ENCODE results near the gene MRPS24.

The MRPS24 gene

DNA sequence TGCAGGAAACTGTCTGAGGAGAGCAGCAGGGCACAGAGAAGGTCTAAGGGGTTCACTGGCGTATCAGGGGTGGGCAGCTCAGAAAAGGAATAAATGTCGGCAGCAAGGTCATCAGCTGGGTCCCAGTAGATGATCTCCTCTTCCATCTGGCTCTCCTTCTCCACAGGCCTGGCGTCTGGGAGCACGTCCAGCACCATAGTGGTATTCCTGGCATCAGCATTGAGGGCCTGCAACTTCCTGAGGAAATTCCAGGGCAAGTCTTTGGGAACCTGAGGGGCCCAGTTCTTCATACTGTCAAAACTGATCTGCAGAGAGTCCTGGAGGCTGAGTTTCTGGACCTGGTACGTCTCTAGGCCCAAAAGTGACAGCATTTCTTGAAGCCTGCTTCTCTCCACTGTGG, 9.6 kb upstream of the MRPS24 start:
- H3K4me2 ChIP-seq (ENCODE audit: low read length), result no peak overlapping the region
- H3K79me2 ChIP-seq (ENCODE audit: low read length), result no peaks in the 10 kb centered on the region
- H3K27ac ChIP-seq (ENCODE audit: low read length), result no peak overlapping the region
- H3K27me3 ChIP-seq (ENCODE audit: low read depth, low read length), result no peaks in the 10 kb centered on the region
- H3K9ac ChIP-seq (ENCODE audit: low read length), result no peak overlapping the region
- no peak overlapping the region for H2AFZ ChIP-seq (ENCODE audit: low read depth, low read length)
- H3K9me3 ChIP-seq (ENCODE audit: insufficient read depth, low read length), result no peaks in the 10 kb centered on the region
- H3K36me3 ChIP-seq (replicated peaks; ENCODE audit: low read depth, low read length), result peaks cover 45% of the 10 kb centered on the region
- TF ChIP-seq, protein P1, sequence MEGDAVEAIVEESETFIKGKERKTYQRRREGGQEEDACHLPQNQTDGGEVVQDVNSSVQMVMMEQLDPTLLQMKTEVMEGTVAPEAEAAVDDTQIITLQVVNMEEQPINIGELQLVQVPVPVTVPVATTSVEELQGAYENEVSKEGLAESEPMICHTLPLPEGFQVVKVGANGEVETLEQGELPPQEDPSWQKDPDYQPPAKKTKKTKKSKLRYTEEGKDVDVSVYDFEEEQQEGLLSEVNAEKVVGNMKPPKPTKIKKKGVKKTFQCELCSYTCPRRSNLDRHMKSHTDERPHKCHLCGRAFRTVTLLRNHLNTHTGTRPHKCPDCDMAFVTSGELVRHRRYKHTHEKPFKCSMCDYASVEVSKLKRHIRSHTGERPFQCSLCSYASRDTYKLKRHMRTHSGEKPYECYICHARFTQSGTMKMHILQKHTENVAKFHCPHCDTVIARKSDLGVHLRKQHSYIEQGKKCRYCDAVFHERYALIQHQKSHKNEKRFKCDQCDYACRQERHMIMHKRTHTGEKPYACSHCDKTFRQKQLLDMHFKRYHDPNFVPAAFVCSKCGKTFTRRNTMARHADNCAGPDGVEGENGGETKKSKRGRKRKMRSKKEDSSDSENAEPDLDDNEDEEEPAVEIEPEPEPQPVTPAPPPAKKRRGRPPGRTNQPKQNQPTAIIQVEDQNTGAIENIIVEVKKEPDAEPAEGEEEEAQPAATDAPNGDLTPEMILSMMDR (IDR thresholded peaks at IDR 0.05; ENCODE audit: low read depth, low read length), result no peak
- no peak for TF ChIP-seq EZH2phosphoT487 (IDR thresholded peaks at IDR 0.05; ENCODE audit: low read depth)
- no peak overlapping the region for H3K4me3 ChIP-seq (ENCODE audit: low read length)
- H3K4me1 ChIP-seq (ENCODE audit: low read length), result no peaks in the 10 kb centered on the region
- no peaks in the 10 kb centered on the region for H4K20me1 ChIP-seq (ENCODE audit: insufficient read depth, low read length)

DNA sequence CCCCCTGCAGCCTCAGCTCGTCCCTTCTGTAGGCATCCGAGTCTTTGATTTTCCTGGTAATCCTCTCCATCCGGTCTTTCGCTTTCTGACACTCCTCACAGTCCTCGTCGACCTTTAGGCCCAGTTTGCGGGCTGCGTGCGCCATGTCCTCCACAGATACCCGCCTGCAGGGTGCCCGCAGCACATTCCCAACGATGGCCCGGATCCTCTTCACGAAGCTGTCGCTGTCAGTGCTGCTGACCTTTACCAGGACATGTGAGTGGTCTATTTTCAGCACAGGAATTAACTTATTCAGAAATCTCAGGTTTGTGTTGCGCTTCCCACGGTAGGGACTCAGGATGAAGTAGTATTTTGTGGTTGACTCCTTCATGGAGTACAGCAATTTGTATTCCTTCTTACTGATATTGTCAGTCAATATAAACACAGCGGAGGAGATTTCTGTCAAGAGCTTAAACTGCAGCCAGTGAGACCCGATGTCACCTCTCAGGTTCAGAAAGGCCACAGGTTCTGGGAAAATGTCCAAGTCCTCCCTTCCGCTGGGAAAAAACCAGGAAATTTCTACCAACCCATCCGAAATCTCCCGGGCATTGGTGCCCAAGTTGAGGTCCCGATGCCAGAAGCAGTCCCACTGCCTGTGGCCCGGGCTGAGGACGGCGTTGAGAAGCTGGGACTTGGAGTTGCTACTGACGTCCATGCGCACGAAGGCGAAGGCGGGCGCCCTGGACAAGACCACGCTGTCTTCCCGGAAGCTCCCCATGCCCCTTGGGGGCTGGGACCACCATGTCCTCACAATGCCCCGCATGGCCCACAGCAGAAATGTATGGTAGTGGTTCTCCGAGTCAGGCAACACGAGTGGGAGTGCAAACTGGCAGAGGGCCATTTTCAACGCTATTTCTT, 8.9 kb upstream of the MRPS24 start:
- Histone ChIP-seq H3K9ac (ENCODE audit: low read length) (no peak overlapping the region), H3K27ac (ENCODE audit: low read length) (no peak overlapping the region), H3K4me2 (ENCODE audit: low read length) (no peak overlapping the region), H3K79me2 (ENCODE audit: low read length) (no peaks in the 10 kb centered on the region), H2AFZ (ENCODE audit: low read depth, low read length) (no peak overlapping the region), H3K27me3 (ENCODE audit: low read depth, low read length) (no peaks in the 10 kb centered on the region), H4K20me1 (ENCODE audit: insufficient read depth, low read length) (no peaks in the 10 kb centered on the region), H3K36me3 (replicated peaks; ENCODE audit: low read depth, low read length) (peaks cover 44% of the 10 kb centered on the region), H3K4me3 (ENCODE audit: low read length) (no peak overlapping the region), H3K9me3 (ENCODE audit: insufficient read depth, low read length) (no peaks in the 10 kb centered on the region), H3K4me1 (ENCODE audit: low read length) (no peaks in the 10 kb centered on the region)
- TF ChIP-seq, protein P1 (IDR thresholded peaks at IDR 0.05; ENCODE audit: low read depth, low read length), result no peak
- no peak for TF ChIP-seq EZH2phosphoT487 (IDR thresholded peaks at IDR 0.05; ENCODE audit: low read depth)

GRCh38 chr7:43876976-43877745, 7.8 kb upstream of the MRPS24 start:
- H3K9me3 ChIP-seq (ENCODE audit: insufficient read depth, low read length), result no peaks in the 10 kb centered on the region
- no peak overlapping the region for H2AFZ ChIP-seq (ENCODE audit: low read depth, low read length)
- no peaks in the 10 kb centered on the region for H3K27me3 ChIP-seq (ENCODE audit: low read depth, low read length)
- TF ChIP-seq EZH2phosphoT487 (IDR thresholded peaks at IDR 0.05; ENCODE audit: low read depth), result no peak
- TF ChIP-seq, protein P1 (IDR thresholded peaks at IDR 0.05; ENCODE audit: low read depth, low read length), result no peak
- no peaks in the 10 kb centered on the region for H3K4me1 ChIP-seq (ENCODE audit: low read length)
- no peak overlapping the region for H3K9ac ChIP-seq (ENCODE audit: low read length)
- no peaks in the 10 kb centered on the region for H3K79me2 ChIP-seq (ENCODE audit: low read length)
- peaks cover 42% of the 10 kb centered on the region for H3K36me3 ChIP-seq (replicated peaks; ENCODE audit: low read depth, low read length)
- H3K27ac ChIP-seq (ENCODE audit: low read length), result no peak overlapping the region
- H3K4me2 ChIP-seq (ENCODE audit: low read length), result no peak overlapping the region
- H4K20me1 ChIP-seq (ENCODE audit: insufficient read depth, low read length), result no peaks in the 10 kb centered on the region
- no peak overlapping the region for H3K4me3 ChIP-seq (ENCODE audit: low read length)

- no peak overlapping the region for H2AFZ ChIP-seq (ENCODE audit: low read depth, low read length)
- no peaks in the 10 kb centered on the region for H3K79me2 ChIP-seq (ENCODE audit: low read length)
- TF ChIP-seq, protein P1 (IDR thresholded peaks at IDR 0.05; ENCODE audit: low read depth, low read length), result no peak
- TF ChIP-seq EZH2phosphoT487 (IDR thresholded peaks at IDR 0.05; ENCODE audit: low read depth), result no peak
- no peak overlapping the region for H3K9ac ChIP-seq (ENCODE audit: low read length)
- H3K4me2 ChIP-seq (ENCODE audit: low read length), result no peak overlapping the region
- H4K20me1 ChIP-seq (ENCODE audit: insufficient read depth, low read length), result no peaks in the 10 kb centered on the region
- H3K27ac ChIP-seq (ENCODE audit: low read length), result no peak overlapping the region
- H3K4me1 ChIP-seq (ENCODE audit: low read length), result no peaks in the 10 kb centered on the region
- peaks cover 38% of the 10 kb centered on the region for H3K36me3 ChIP-seq (replicated peaks; ENCODE audit: low read depth, low read length)
- H3K4me3 ChIP-seq (ENCODE audit: low read length), result no peak overlapping the region
- H3K9me3 ChIP-seq (ENCODE audit: insufficient read depth, low read length), result no peaks in the 10 kb centered on the region
- no peaks in the 10 kb centered on the region for H3K27me3 ChIP-seq (ENCODE audit: low read depth, low read length)
Observed at GRCh38 chr7:43876241-43876640, 6.9 kb upstream of the MRPS24 start.
